NCI-H146 treated with DMSO at 0.1 percent for 48 hours (cell line): ENCODE data around the gene RAB44.

Source experiments
- DNase-seq: peaks from one replicate; lab custom pipeline; 2025; ENCODE audit not compliant: unreplicated experiment; lab: John Stamatoyannopoulos, UW

RAB44 gene

DNA sequence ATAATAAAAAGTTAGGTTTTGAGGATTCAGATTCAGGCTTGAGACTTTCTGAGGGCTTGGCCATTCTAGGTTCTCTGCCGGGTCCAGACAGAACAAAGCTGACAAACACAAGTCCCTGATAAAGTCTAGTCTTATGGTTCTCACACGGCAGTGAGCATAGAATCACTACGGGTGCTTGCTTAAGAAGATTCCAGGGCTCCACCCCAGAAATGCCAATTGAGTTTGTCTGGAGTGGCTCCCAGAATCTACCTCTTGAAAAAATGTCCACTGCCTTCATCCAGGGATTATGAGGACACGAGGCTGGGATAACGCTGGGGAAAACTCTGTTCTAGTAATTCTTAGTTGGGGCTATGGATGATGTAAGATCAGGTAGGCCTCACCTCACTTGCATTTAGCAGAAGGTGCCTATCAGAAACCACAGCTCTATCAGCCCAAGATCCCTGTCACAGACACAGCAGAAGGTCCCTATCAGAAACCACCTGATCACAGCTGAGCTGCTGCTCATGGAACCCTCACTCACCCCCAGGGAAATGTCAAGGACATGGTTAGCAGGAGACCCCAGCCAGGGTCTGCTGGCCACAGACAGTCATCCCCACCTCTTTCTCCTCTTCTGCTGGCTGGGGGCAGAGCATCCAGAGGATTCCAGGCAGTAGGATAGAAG, 52.3 kb downstream of the RAB44 start:
- no peak for DNase-seq

GRCh38 chr6:36751091-36751490, 53.5 kb downstream of the RAB44 start:
- DNase-seq, result no peak

GRCh38 chr6:36751833-36752186, 54.2 kb downstream of the RAB44 start:
- DNase-seq, result no peak

GRCh38 chr6:36752187-36752885, 54.7 kb downstream of the RAB44 start:
- no peak for DNase-seq

GRCh38 chr6:36752886-36753506, 55.4 kb downstream of the RAB44 start:
- no peak for DNase-seq

GRCh38 chr6:36753671-36754405, 56.2 kb downstream of the RAB44 start:
- DNase-seq, result peak; percentile 9

DNA sequence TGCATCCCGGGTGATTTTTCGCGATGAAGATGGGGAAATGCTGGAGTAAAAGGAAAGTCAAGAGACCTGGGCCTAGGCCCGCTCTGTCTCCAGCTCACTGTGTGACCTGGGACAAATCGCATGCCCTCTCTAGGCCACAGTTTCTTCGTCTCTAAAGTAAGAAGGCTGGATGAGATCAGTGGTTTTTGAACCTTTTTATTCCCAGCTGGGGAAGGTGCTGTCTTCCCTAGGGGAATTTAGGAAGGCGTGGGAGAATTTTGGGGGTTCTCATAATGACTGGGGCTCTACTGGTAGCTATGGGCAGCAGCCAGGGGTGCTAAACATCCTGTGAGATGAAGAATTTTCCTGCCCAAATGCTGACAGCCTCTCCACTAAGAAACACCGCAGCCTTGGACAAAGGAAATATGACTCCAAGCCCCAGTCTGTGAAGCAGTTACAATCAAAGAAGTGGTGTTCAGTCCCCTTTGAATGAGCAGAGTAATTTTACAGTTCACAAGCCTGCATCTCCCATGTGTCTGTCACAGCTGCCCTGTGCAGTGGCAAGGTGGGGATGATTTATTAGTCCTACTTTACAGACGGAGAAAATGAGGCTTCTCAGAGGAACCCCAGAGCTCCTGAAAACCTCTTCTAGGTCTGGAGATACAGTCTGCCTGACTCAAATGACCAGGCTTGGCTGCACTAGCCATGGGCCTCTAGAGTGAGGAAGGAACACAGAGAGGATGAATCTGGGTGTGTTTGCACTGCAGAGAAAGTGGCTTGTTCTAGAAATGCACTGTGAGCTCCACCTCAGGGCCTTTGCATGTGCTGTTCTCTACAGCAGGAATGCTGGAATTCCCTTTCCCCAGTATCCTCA, 57.2 kb downstream of the RAB44 start:
- DNase-seq, result no peak

- no peak for DNase-seq
Measured at GRCh38 chr6:36755435-36756348, 58.1 kb downstream of the RAB44 start.

DNA sequence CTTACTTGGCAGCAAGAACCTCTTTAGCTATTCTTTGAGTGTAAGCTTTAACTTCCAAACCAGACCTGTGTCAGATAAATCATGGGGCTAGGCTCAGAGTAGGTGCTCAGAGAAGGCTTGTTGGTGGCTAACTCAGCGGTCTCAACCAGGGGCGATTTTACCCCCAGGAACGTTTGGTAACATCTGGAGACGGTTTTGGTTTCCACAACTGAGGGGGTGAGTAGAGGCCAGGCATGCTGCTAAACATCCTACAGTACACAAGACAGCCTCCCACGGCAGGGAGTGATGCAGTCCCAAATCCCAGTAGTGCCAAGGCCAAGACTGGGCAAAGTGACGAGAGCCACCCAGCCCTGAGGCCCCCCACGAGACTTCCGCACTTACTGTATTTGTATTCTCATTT, 59.2 kb downstream of the RAB44 start:
- no peak for DNase-seq

DNA sequence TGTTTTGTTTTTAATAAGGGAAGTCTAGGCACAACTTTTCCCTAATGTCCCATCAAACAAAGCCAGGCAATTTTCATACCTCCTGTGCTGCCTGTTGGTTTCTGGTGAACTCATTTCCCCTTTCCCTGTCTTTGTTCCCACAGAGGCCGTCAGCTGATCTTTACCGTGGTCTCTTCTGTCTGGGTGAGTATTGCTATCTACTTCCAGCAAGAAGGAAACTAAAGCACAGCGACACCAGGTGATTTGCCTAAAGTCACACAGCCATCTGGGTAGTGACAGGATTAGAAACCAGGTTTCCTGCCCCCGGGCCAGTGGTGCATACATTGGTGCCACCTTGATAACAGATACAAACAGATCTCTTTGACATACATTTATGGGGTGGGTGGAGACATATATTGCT, 59.6 kb downstream of the RAB44 start:
- no peak for DNase-seq

- no peak for DNase-seq
Measured at GRCh38 chr6:36757943-36758508, 60.4 kb downstream of the RAB44 start.

GRCh38 chr6:36758516-36759147, 61.0 kb downstream of the RAB44 start:
- DNase-seq, result peak; percentile 25

GRCh38 chr6:36759148-36759759, 61.6 kb downstream of the RAB44 start:
- DNase-seq, result peak; percentile 58

DNA sequence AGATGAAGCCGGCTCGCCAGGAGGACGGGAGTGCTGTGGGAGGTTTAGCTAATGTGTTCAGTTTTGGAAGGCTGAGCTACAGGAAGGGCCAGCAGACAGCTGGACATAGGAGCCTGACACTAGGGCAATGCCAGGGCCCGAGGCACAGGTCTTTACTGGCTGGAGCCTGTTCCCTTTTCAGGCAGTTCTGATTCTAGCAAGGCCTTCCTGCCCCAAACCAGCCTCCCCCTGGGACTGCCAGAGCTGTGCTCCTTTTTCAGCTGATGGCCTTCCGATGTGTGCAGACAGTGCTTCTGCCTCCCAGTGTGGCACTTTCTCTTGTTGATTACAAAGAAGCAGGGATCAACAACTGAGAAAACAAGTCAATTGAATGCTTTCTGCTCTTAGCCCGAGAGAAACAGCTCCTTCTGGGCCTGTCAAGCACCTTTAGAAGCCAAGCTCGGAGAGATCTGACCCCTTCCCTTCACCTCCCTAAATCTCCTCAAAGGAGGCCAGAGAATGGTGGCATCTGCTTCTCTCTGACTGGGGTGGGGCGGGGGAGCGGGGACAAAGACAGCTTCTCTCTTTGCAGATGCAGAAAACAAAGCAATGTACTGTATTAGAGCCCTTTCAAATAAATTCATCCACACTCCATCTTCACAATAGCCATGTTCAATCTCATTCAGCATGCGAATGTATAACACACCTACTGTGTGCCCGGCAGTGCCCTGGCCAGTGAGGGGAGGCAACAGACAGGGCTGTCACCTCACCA, 63.2 kb downstream of the RAB44 start:
- no peak for DNase-seq

GRCh38 chr6:36762123-36762522, 64.5 kb downstream of the RAB44 start:
- no peak for DNase-seq

- no peak for DNase-seq
Measured at GRCh38 chr6:36765190-36765589, 67.6 kb downstream of the RAB44 start.

DNA sequence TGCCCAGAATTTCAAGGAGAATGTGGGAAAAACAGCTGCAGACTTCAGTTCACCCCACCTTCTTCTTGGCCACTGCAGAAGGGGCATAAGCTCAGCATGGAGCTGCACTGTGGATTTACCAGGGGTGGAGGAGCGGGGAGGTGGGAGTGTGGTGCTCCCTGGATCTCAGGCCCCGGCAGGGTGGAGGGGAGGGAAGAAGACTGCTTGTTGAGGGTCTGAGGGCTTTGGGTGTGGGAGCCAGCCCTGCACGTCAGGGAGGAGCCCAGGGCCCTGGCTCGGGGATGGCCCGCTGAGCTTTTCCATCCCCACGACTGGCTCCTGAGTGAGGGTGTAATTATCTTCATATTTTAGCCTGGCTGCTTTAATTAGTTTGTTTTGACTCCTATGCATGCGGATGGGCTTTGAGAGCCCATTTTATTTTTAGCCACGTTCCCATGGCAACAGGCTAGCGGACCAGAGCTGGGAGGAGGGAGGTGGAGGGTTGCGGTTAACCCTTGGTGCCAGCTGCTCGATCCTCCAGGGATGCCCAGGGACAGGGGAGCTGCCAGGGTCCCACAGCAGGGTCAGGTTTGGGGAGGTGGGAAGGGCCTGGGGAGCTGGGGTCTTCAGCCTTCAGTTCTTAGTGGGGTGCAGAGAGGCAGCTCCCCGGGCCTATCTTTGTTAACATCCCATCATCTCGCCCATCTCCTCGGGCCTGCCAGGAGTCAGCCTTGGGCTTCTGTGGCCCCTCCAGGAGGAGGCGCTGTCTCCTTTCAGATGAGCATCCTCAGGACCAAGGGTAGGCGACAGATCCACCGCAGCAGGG, 68.2 kb downstream of the RAB44 start:
- peak; percentile 58 for DNase-seq
